ENCODE measurements around the gene MSI1. TPM values are rescaled to one million over a fixed set of nuclear protein-coding genes. Genes with fewer than 3 reads are reported as not detected.

Gene MSI1
- total RNA-seq, 4 donors from 2014 or later = 0.11 to 0.19 (median 0.17) TPM; not detected in 1

DNA sequence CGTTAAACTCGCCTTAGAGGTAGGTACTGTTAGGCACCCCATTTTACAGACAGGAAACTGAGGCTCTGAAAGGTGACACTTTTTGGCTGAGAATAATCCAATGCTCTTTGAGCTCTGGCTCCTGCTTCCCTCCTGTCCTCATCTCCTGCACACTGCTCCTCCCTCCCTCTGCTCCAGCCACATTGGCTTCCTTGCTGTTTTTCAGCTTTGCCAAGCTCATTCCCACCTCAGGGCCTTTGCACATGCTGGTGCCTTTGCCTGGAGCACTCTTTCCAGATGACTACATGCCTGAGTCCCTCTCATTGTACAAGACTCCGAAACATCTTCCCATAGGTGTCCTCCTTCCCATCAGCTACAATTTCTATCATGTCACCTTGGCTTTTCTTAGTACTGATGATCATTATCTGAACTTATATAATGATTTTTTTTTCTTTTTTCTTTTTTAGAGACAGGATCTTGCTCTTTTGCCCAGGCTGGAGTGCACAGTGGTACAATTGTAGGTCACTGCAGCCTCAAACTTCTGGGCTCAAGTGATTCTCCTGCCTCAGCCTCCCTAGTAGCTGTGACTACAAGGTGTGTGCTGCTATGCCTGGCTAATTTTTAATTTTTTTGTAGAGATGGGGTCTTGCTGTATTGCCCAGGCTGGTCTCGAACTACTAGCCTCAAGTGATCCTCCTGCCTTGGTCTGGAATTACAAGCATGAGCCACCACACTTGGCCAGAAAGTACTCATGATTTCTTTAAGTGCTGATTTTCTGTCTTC is 15.2 kb downstream of the MSI1 start:
- 92% methylated on average over 4 of the region's 4 CpGs for WGBS
- H3K36me3 ChIP-seq = peaks cover 0 to 20% (median 0%) of the 10 kb centered on the region in 4 donors
- intact Hi-C loops (cut with DNase I) = no loop called here
- TF ChIP-seq EP300 (IDR thresholded peaks at IDR 0.05) = no peak
- no peak for TF ChIP-seq POLR2AphosphoS5 (IDR thresholded peaks at IDR 0.05)
- no peak for TF ChIP-seq POLR2A (IDR thresholded peaks at IDR 0.05; ENCODE audit: low read depth)
- TF ChIP-seq, protein P1, sequence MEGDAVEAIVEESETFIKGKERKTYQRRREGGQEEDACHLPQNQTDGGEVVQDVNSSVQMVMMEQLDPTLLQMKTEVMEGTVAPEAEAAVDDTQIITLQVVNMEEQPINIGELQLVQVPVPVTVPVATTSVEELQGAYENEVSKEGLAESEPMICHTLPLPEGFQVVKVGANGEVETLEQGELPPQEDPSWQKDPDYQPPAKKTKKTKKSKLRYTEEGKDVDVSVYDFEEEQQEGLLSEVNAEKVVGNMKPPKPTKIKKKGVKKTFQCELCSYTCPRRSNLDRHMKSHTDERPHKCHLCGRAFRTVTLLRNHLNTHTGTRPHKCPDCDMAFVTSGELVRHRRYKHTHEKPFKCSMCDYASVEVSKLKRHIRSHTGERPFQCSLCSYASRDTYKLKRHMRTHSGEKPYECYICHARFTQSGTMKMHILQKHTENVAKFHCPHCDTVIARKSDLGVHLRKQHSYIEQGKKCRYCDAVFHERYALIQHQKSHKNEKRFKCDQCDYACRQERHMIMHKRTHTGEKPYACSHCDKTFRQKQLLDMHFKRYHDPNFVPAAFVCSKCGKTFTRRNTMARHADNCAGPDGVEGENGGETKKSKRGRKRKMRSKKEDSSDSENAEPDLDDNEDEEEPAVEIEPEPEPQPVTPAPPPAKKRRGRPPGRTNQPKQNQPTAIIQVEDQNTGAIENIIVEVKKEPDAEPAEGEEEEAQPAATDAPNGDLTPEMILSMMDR (IDR thresholded peaks at IDR 0.05) = no peak
- H3K27me3 ChIP-seq = no peaks in the 10 kb centered on the region
- no peaks in the 10 kb centered on the region for H3K9me3 ChIP-seq
- no peak overlapping the region for H3K27ac ChIP-seq (replicated peaks in 1 of 4)
- peaks cover 0 to 17% (median 7%) of the 10 kb centered on the region in 4 donors for H3K4me1 ChIP-seq
- no peak overlapping the region for H3K4me3 ChIP-seq
- DNase-seq (ENCODE audit: extremely low spot score) = no peak

DNA sequence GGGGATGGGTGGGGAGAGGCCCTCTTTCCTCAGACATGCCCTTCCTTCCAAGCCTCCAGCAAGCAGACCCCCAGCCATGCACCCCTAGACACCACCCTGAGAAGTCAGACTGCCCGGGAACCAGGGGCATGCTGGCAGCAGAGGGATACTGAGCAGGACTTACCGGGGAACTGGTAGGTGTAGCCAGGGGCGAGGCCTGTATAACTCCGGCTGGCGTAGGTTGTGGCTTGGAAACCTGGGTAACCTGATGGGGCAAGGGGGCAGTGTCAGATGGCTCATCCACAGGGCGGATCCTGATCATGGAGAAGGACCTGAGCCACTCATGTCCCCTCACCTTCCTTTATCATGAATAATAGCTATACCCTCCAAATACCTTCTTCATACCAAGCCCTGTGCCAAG is 15.8 kb downstream of the MSI1 start:
- intact Hi-C loops (cut with DNase I) = no loop called here
- no peak for TF ChIP-seq POLR2A (IDR thresholded peaks at IDR 0.05; ENCODE audit: low read depth)
- TF ChIP-seq, protein P1 (IDR thresholded peaks at IDR 0.05) = no peak
- TF ChIP-seq POLR2AphosphoS5 (IDR thresholded peaks at IDR 0.05) = no peak
- no peak for TF ChIP-seq EP300 (IDR thresholded peaks at IDR 0.05)
- WGBS = 90% methylated on average over 3 of the region's 6 CpGs
- H3K36me3 ChIP-seq = peaks cover 0 to 20% (median 0%) of the 10 kb centered on the region in 4 donors
- DNase-seq (ENCODE audit: extremely low spot score) = no peak
- no peak overlapping the region for H3K4me3 ChIP-seq
- H3K4me1 ChIP-seq = peaks cover 0 to 17% (median 7%) of the 10 kb centered on the region in 4 donors
- H3K27me3 ChIP-seq = no peaks in the 10 kb centered on the region
- H3K9me3 ChIP-seq = no peaks in the 10 kb centered on the region
- no peak overlapping the region for H3K27ac ChIP-seq (replicated peaks in 1 of 4)

DNA sequence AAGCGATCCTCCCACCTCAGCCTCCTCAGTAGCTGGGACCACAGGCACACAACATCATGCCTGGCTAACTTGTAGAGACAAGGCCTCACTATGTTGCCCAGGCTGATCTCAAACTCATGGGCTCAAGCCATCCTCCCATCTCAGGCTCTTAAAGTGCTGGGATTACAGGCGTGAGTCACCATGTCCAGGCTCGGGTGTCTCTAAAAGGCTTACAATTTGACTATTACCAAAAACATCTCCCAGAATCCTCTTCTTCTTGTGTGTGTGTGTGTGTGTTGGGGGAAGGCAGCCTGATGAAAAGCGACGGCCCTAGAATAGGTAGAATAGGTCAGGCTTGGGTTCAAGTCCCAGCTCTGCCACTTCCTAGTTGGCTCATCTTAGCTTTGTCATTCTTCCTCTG is 16.8 kb downstream of the MSI1 start:
- Histone ChIP-seq H3K4me3 (no peak overlapping the region), H3K9me3 (no peaks in the 10 kb centered on the region), H3K27me3 (peaks cover 0 to 4% (median 0%) of the 10 kb centered on the region in 4 donors), H3K27ac (replicated peaks in 1 of 4) (no peak overlapping the region), H3K36me3 (peaks cover 0 to 27% (median 0%) of the 10 kb centered on the region in 4 donors), H3K4me1 (peaks cover 0 to 17% (median 7%) of the 10 kb centered on the region in 4 donors)
- no peak for DNase-seq (ENCODE audit: extremely low spot score)
- WGBS = 86% methylated on average over 5 of the region's 5 CpGs
- TF ChIP-seq EP300 (IDR thresholded peaks at IDR 0.05) = no peak
- TF ChIP-seq POLR2AphosphoS5 (IDR thresholded peaks at IDR 0.05) = no peak
- intact Hi-C loops (cut with DNase I) = no loop called here

GRCh38 chr12:120350576-120351350 is 18.2 kb downstream of the MSI1 start:
- Histone ChIP-seq H3K36me3 (peaks cover 0 to 27% (median 0%) of the 10 kb centered on the region in 4 donors), H3K4me3 (no peak overlapping the region), H3K27me3 (peaks cover 0 to 4% (median 0%) of the 10 kb centered on the region in 4 donors), H3K4me1 (peaks cover 0 to 13% (median 5%) of the 10 kb centered on the region in 4 donors), H3K27ac (replicated peaks in 1 of 4) (no peak overlapping the region), H3K9me3 (no peaks in the 10 kb centered on the region)
- no peak for DNase-seq (ENCODE audit: extremely low spot score)
- intact Hi-C loops (cut with DNase I) = no loop called here
- 70% methylated on average over 19 of the region's 19 CpGs for WGBS
- TF ChIP-seq POLR2A (IDR thresholded peaks at IDR 0.05; ENCODE audit: low read depth) = no peak

DNA sequence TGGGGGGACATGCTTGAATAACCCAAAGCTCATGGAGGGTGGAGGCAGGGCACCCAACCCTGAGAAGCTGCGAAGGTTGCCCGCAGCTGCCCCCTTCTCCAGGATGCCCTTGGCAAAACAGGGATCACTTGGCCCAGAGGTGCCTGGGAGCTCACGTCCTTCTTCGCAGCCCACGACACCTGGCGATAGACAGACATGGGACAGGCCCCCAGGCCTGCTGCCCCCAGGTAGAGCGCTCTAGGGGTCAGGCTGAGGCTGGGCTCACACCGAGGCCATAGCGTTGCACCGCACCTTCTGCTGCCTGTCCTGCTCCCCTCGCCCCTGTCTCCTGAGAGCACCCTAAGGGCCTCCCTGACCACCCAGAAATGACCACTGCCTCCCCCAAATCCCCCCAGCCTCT is 21.2 kb downstream of the MSI1 start:
- TF ChIP-seq, protein P1 (IDR thresholded peaks at IDR 0.05) = no peak
- TF ChIP-seq POLR2A (IDR thresholded peaks at IDR 0.05; ENCODE audit: low read depth) (no peak), POLR2AphosphoS5 (IDR thresholded peaks at IDR 0.05) (no peak), EP300 (IDR thresholded peaks at IDR 0.05) (no peak)
- WGBS = 98% methylated on average over 5 of the region's 11 CpGs

More for the DNA sequence above, 21.2 kb downstream of the MSI1 start:
- H3K27me3 ChIP-seq = peaks cover 0 to 4% (median 0%) of the 10 kb centered on the region in 4 donors
- DNase-seq (ENCODE audit: extremely low spot score) = no peak
- H3K4me3 ChIP-seq = no peak overlapping the region
- H3K9me3 ChIP-seq = no peaks in the 10 kb centered on the region
- peaks cover 0 to 13% (median 5%) of the 10 kb centered on the region in 4 donors for H3K4me1 ChIP-seq
- intact Hi-C loops (cut with DNase I) = no loop called here
- peaks cover 0 to 24% (median 0%) of the 10 kb centered on the region in 4 donors for H3K36me3 ChIP-seq
- no peak overlapping the region for H3K27ac ChIP-seq (replicated peaks in 1 of 4)

Measured in esophagus muscularis mucosa (tissue), 4 donors.